Measurements from ENCODE around the gene ZBTB42. TPM values are rescaled to one million over a fixed set of nuclear protein-coding genes. Genes with fewer than 3 reads are reported as not detected.

Gene ZBTB42
- polyA plus RNA-seq, 1 of the 3 experiments (the other 2 are of a cell fraction), result 3.1 TPM

DNA sequence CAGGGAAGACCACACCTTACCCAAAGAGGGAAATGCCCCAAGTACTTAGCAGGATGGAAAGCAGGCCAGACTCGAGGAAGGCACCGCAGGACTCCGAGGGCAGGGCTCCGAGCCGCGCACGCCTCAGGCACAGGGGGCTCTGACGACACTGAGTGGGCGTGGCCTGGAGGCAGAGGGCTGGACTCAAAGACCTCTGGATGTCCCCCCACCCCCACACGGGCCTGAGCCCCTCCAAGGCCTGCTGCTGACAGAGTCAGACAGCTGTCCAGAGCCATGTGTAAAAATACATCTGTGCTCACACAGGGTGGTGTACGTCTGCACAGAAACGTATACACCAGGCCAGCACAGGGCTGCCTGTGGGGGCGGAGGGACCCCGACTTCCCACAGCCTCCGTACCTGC lies 6.8 kb upstream of the ZBTB42 start:
- peak overlapping the region; percentile 79 to 84 for H3K4me3 ChIP-seq (ENCODE audit: low read depth in 2 of 2, low read length in 1 of 2)
- peak overlapping the region; percentile 85 for H3K9ac ChIP-seq
- peaks cover 8% of the 10 kb centered on the region for H3F3A ChIP-seq (replicated peaks; ENCODE audit: insufficient read depth)
- TF ChIP-seq RXRA (IDR thresholded peaks at IDR 0.05; ENCODE audit: borderline replicate concordance, low read depth) (no peak), NRF1 (IDR thresholded peaks at IDR 0.05; ENCODE audit: low read depth, low read length) (no peak), EZH2phosphoT487 (IDR thresholded peaks at IDR 0.05; ENCODE audit: borderline replicate concordance, low read depth) (no peak), MXI1 (IDR thresholded peaks at IDR 0.05; ENCODE audit: low read depth, low read length) (peak; percentile 93), SIN3A (IDR thresholded peaks at IDR 0.05; ENCODE audit: borderline replicate concordance, low read depth, low read length) (no peak), GABPA (IDR thresholded peaks at IDR 0.05; ENCODE audit: low read depth) (no peak)
- TF ChIP-seq, protein P1, sequence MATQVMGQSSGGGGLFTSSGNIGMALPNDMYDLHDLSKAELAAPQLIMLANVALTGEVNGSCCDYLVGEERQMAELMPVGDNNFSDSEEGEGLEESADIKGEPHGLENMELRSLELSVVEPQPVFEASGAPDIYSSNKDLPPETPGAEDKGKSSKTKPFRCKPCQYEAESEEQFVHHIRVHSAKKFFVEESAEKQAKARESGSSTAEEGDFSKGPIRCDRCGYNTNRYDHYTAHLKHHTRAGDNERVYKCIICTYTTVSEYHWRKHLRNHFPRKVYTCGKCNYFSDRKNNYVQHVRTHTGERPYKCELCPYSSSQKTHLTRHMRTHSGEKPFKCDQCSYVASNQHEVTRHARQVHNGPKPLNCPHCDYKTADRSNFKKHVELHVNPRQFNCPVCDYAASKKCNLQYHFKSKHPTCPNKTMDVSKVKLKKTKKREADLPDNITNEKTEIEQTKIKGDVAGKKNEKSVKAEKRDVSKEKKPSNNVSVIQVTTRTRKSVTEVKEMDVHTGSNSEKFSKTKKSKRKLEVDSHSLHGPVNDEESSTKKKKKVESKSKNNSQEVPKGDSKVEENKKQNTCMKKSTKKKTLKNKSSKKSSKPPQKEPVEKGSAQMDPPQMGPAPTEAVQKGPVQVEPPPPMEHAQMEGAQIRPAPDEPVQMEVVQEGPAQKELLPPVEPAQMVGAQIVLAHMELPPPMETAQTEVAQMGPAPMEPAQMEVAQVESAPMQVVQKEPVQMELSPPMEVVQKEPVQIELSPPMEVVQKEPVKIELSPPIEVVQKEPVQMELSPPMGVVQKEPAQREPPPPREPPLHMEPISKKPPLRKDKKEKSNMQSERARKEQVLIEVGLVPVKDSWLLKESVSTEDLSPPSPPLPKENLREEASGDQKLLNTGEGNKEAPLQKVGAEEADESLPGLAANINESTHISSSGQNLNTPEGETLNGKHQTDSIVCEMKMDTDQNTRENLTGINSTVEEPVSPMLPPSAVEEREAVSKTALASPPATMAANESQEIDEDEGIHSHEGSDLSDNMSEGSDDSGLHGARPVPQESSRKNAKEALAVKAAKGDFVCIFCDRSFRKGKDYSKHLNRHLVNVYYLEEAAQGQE (IDR thresholded peaks at IDR 0.05; ENCODE audit: low read depth, low read length), result no peak
- H3K36me3 ChIP-seq (replicated peaks in 1 of 2; ENCODE audit: control insufficient read depth in 1 of 2, insufficient read depth in 2 of 2, low read length in 1 of 2), result peaks cover 0 to 21% of the 10 kb centered on the region in 2 experiments
- WGBS (ENCODE audit: low lambda C conversion rate), result 18% methylated on average over 11 of the region's 15 CpGs
- CTCF ChIA-PET, result interaction anchor here (0.7 to 2.2 kb wide), 6 partner anchors 9 to 70 kb away, joined by 3 to 15 read pairs (median 8); partner anchors contain the start of gene ADSS1
- peak; percentile 92 for DNase-seq
- no peaks in the 10 kb centered on the region for H3K27me3 ChIP-seq (ENCODE audit: insufficient read depth)
- POLR2A ChIA-PET, result interaction anchor here (1.1 kb wide), 1 partner anchor 41 kb away, joined by 3 read pairs; the partner anchor contains the start of gene SIVA1
- H3K4me1 ChIP-seq (ENCODE audit: control insufficient read depth in 1 of 2, insufficient read depth in 2 of 2, low read depth in 1 of 2, low read length in 1 of 2), result peaks cover 4 to 41% of the 10 kb centered on the region in 2 experiments; a peak in 3 of 4 replicates
- H3K27ac ChIP-seq (ENCODE audit: low read depth in 2 of 2, low read length in 1 of 2), result peak overlapping the region; percentile 39 to 58; a peak in 2 of 4 replicates
- H2AFZ ChIP-seq (ENCODE audit: low read depth), result no peak overlapping the region
- H3K4me2 ChIP-seq, result peak overlapping the region; percentile 100
- no peaks in the 10 kb centered on the region for H3K9me2 ChIP-seq
- H3K79me2 ChIP-seq (ENCODE audit: insufficient read depth), result peaks cover 58% of the 10 kb centered on the region
- H3K9me3 ChIP-seq, result no peaks in the 10 kb centered on the region
- peaks cover 56% of the 10 kb centered on the region for H4K20me1 ChIP-seq (ENCODE audit: insufficient read depth)

DNA sequence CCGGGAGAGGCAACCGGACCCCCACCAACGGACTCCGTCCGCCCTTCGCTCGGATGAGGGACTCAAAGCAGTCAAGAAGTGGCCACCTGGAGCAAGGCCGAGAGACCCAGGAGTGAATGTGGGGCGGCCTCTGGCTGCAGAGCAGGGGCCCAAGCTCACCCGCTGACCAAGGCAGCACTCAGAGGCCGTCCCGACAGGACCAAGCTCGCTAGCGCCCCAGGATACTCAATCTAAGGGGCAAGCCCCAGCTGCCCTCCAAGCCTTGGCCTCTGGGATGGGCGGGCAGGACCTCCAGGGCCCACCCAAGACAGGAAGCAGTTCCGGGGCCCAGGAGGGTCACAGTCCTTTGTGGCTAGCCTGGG lies 6.3 kb upstream of the ZBTB42 start:
- H3K9me2 ChIP-seq, result no peaks in the 10 kb centered on the region
- ChIA-PET CTCF (interaction anchor here (0.8 to 2.2 kb wide), 6 partner anchors 10 to 71 kb away, joined by 3 to 15 read pairs (median 8); partner anchors contain the start of gene ADSS1), POLR2A (interaction anchor here (1.1 kb wide), 1 partner anchor 42 kb away, joined by 3 read pairs; the partner anchor contains the start of gene SIVA1)
- H3K79me2 ChIP-seq (ENCODE audit: insufficient read depth), result peaks cover 53% of the 10 kb centered on the region
- TF ChIP-seq, protein P2, sequence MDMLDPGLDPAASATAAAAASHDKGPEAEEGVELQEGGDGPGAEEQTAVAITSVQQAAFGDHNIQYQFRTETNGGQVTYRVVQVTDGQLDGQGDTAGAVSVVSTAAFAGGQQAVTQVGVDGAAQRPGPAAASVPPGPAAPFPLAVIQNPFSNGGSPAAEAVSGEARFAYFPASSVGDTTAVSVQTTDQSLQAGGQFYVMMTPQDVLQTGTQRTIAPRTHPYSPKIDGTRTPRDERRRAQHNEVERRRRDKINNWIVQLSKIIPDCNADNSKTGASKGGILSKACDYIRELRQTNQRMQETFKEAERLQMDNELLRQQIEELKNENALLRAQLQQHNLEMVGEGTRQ (IDR thresholded peaks at IDR 0.05; ENCODE audit: borderline replicate concordance, low read depth, low read length), result no peak
- no peak for TF ChIP-seq YY1 (IDR thresholded peaks at IDR 0.05; ENCODE audit: low read depth)
- peak; percentile 44; the same call in 1 of the 2 replicates for TF ChIP-seq GABPA (IDR thresholded peaks at IDR 0.05; ENCODE audit: low read depth)
- TF ChIP-seq RCOR1 (IDR thresholded peaks at IDR 0.05; ENCODE audit: low read length), result no peak
- no peak for TF ChIP-seq NFIC (IDR thresholded peaks at IDR 0.05; ENCODE audit: borderline replicate concordance)
- TF ChIP-seq, protein P3, sequence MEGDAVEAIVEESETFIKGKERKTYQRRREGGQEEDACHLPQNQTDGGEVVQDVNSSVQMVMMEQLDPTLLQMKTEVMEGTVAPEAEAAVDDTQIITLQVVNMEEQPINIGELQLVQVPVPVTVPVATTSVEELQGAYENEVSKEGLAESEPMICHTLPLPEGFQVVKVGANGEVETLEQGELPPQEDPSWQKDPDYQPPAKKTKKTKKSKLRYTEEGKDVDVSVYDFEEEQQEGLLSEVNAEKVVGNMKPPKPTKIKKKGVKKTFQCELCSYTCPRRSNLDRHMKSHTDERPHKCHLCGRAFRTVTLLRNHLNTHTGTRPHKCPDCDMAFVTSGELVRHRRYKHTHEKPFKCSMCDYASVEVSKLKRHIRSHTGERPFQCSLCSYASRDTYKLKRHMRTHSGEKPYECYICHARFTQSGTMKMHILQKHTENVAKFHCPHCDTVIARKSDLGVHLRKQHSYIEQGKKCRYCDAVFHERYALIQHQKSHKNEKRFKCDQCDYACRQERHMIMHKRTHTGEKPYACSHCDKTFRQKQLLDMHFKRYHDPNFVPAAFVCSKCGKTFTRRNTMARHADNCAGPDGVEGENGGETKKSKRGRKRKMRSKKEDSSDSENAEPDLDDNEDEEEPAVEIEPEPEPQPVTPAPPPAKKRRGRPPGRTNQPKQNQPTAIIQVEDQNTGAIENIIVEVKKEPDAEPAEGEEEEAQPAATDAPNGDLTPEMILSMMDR (IDR thresholded peaks at IDR 0.05), result peak; percentile 14
- no peak for TF ChIP-seq SIN3A (IDR thresholded peaks at IDR 0.05; ENCODE audit: borderline replicate concordance, low read depth, low read length)
- H3K9ac ChIP-seq, result peak overlapping the region; percentile 85
- H3K27me3 ChIP-seq (ENCODE audit: insufficient read depth), result no peaks in the 10 kb centered on the region
- peak; percentile 73 for DNase-seq
- peaks cover 51% of the 10 kb centered on the region for H4K20me1 ChIP-seq (ENCODE audit: insufficient read depth)
- H3F3A ChIP-seq (replicated peaks; ENCODE audit: insufficient read depth), result peaks cover 13% of the 10 kb centered on the region
- WGBS (ENCODE audit: low lambda C conversion rate), result 0% methylated on average over 4 of the region's 16 CpGs
- H3K36me3 ChIP-seq (replicated peaks in 1 of 2; ENCODE audit: control insufficient read depth in 1 of 2, insufficient read depth in 2 of 2, low read length in 1 of 2), result peaks cover 0 to 21% of the 10 kb centered on the region in 2 experiments
- no peaks in the 10 kb centered on the region for H3K9me3 ChIP-seq
- peak overlapping the region; percentile 58 to 70; a peak in 3 of 4 replicates for H3K27ac ChIP-seq (ENCODE audit: low read depth in 2 of 2, low read length in 1 of 2)
- H3K4me3 ChIP-seq (ENCODE audit: low read depth in 2 of 2, low read length in 1 of 2), result peak overlapping the region; percentile 79 to 84
- H2AFZ ChIP-seq (ENCODE audit: low read depth), result no peak overlapping the region
- peak overlapping the region; percentile 100 for H3K4me2 ChIP-seq
- H3K4me1 ChIP-seq (ENCODE audit: control insufficient read depth in 1 of 2, insufficient read depth in 2 of 2, low read depth in 1 of 2, low read length in 1 of 2), result peaks cover 4 to 42% of the 10 kb centered on the region in 2 experiments; a peak in 3 of 4 replicates
